Epithelial cell of umbilical artery (primary cell): Measurements from ENCODE around the gene ELAVL1. TPM values are rescaled to one million over a fixed set of nuclear protein-coding genes. Genes with fewer than 3 reads are reported as not detected.

Experiments used
- total RNA-seq: library from RNA; depleted of rRNA; stranded (reverse); fragments of >200 nt; gene quantifications from 2 replicates; pipeline ENCODE4 v1.2.3, GENCODE V29; 2014

The ELAVL1 gene
- total RNA-seq = 25.7 and 38.0 TPM in 2 replicates

DNA sequence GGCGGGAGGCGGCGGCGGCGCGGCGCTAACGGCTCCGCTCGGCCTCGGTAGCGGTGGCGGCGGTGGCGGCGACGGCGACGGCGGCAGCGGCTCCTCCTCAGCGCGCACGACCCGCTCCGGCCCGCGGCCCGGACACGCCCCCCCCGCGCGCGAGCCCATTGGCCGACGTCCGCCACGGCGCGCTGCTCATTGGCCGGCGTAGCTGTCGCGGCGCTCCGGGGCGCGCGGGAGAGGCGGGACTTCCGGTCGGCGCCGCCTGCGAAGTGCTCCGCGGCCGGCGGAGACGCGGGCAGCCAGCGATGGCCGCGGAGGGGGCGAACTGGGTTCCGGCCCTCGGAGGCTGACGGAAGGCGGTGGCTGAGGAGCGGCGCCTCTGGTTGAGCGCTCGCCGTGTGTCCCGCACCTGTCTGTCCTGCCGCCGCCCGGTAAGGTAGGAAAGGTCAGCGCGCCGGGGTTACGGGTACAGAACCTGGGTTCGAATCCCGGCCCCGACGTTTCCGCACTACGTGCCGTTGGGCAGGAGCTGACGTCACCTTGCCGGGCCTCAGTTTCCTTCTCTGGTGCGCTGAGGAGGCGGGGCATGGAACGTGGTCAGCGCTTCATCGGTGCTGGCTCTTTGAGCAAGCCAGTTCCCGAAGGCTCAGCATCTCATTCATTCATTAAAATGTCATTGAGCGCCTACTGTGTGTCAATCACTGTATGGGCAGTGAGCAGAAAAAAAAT is at the start of gene ELAVL1:
Gene ELAVL1 (minus strand): TSS at position 108 of the 723 bp plus-strand sequence. CDS start 13,826 bp downstream, outside the sequence.

GRCh38 chr19:8052464-8052859 is 47.0 kb upstream of the ELAVL1 start, which contains the start of gene CCL25:
TSS of gene CCL25 (plus strand) at chr19:8052760. CDS start at chr19:8053050, 290 bp downstream.

GRCh38 chr19:7943444-7944176 is 61.8 kb downstream of the ELAVL1 start, which contains the start of gene TIMM44:
TSS of gene TIMM44 (minus strand) at chr19:7943666. CDS start at chr19:7943651, 15 bp downstream.

DNA sequence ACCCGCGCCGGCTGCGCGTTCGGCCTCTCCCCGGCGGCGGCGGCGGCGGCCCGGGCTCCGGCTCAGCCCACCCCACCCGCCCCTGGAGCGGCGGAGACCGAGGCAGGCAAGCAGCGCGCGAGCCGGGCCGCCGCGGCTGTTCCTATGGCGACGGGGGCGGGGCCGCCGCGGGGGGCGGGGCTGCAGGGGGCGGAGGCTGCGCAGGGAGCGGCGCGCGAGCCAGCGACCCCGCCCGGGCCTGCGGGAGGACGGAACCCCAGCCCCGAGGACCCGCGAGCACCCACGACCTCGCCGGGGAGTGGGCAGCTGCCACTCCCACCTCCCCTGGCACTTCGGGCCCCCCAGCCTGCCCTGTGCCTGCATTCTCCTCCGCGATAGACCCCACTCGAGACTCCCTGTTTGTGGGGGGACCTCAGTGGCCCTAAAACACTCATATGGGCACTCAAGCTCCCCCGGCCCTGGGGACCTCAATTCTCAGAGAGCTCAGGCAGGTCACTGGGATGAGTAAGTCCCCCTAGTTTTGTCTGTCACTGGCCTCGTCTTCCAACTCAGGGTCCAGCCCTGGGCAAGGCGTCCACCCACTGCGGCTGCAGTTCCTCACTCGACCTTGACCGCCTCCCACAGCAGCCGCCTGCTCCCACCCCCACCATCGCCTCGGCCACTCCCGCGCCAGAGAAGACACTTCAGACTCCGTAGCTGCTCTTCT is 79.3 kb downstream of the ELAVL1 start, which contains the start of gene CTXN1:
Gene CTXN1 (minus strand): TSS at position 115 of the 706 bp plus-strand sequence. CDS start 597 bp downstream, outside the sequence.

GRCh38 chr19:7919610-7920518 is 85.6 kb downstream of the ELAVL1 start, which contains the start of gene SNAPC2:
TSS of gene SNAPC2 (plus strand) at chr19:7920338. CDS start at chr19:7920367, 29 bp downstream.

DNA sequence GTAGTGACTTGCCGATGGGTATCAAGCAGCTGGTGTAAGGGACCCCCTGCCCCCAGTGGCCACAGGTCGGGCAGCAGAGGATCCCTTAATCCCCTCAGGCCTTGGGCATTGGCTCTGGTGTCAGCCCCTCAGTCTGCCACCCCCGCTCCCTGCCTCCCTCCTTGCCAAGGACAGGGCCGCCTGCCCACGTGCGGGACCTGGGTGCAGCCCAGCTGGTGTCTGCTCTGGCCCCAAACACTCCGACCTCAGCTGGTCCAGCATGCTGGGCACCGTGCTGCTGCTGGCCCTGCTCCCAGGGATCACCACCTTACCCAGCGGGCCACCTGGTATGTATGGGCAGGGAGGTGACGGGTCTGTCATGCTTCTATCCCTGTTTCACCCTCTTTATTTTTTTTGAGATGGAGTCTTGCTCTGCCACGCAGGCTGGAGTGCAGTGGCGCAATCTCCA is 90.8 kb downstream of the ELAVL1 start, which contains the start of gene TGFBR3L:
Gene TGFBR3L (plus strand): TSS at position 233 of the 448 bp plus-strand sequence.

Other genes with a start within 250 kb of the ELAVL1 start
- 0.97 TPM in 1 of 2 replicates, not detected in the other for gene CLEC4M, start 242.4 kb downstream of the ELAVL1 start, total RNA-seq
- gene EVI5L, start 175.4 kb downstream of the ELAVL1 start, total RNA-seq = 8.8 and 11.0 TPM in 2 replicates
- not detected in 2 replicates for gene PRR36, start 131.3 kb downstream of the ELAVL1 start, total RNA-seq
- gene LRRC8E, start 117.1 kb downstream of the ELAVL1 start, total RNA-seq = 1.1 and 1.3 TPM in 2 replicates
- gene MAP2K7, start 101.8 kb downstream of the ELAVL1 start, total RNA-seq = 8.4 and 11.6 TPM in 2 replicates
- 2.3 TPM in 1 of 2 replicates, not detected in the other for gene TGFBR3L, start 90.8 kb downstream of the ELAVL1 start, total RNA-seq
- gene SNAPC2, start 85.3 kb downstream of the ELAVL1 start, total RNA-seq = 16.3 and 22.7 TPM in 2 replicates
- gene CTXN1, start 79.5 kb downstream of the ELAVL1 start, total RNA-seq = 4.1 and 12.3 TPM in 2 replicates
- 58.4 and 65.6 TPM in 2 replicates for gene TIMM44, start 62.0 kb downstream of the ELAVL1 start, total RNA-seq
- not detected in 2 replicates for gene CCL25, start 47.1 kb upstream of the ELAVL1 start, total RNA-seq
- not detected in 2 replicates for gene FBN3, start 144.0 kb upstream of the ELAVL1 start, total RNA-seq
- 1.5 and 1.9 TPM in 2 replicates for gene CERS4, start 203.7 kb upstream of the ELAVL1 start, total RNA-seq